HG03066 (cell line): Measurements from ENCODE around the gene MAN2B2.
"Not testable (repeated sequence)": the region's sequence is repeated elsewhere in the genome, so short reads cannot be mapped to it uniquely, and the experiment has no call there.

Experiments used
- ATAC-seq: cut with Tn5 transposase; IDR thresholded peaks from one replicate; pipeline ENCODE4 v1.9.1; 2021; ENCODE audit warnings: low read depth; ENCODE audit not compliant: unreplicated experiment

MAN2B2 gene

DNA sequence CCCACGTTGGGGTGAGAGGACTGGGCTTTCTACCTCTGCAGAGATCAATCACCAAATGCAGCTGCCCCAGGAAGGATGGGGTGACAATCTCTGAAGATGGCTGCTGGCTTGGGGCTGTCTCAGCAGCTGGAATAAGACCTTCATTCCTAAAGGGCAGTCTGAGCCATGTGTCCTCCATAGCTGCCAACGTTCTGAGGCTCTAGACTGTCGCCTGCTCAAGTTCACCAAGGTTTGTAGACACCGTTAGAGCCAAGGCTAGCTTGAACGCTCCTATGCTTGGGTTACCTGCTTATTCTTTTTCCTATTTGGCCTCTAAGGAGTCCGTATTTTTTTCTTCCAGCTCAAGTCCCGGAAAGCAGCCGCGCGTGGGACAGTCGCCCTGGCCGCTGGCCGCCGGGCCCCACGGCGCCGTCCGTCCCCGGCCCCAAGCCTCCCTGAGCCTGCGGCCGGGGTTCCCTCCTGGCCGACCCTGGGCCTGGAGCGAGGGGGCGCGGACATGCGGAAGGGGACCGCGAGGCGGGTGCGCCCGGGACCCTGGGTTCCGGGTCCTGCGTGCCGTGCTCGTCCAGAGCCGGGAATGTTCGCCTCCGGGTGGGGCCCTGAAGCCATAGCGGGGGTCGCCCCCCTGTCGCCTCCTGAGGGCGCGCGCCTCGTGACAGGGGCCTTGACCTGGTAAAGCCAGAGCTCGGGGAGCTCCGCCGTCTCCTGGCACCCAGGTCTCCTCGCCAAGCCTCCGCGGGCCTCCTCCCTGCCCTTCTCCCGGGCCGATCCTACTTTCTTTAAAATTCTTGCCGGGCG lies 88.8 kb downstream of the MAN2B2 start:
- no peak for ATAC-seq

DNA sequence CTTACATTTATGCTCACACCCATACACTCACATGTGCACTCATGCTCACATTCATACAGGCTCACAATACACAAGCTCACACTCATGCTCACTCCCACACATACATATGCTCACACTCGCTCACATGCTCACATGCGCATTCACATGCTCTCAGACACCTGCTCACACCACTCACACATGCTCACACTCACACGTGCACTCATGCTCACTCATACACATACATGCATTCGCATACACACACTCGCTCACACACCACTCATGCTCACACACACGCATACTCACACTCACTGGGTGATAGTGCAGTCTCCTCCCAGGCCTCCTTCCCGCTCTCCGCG lies 90.3 kb downstream of the MAN2B2 start:
- ATAC-seq, result no peak

DNA sequence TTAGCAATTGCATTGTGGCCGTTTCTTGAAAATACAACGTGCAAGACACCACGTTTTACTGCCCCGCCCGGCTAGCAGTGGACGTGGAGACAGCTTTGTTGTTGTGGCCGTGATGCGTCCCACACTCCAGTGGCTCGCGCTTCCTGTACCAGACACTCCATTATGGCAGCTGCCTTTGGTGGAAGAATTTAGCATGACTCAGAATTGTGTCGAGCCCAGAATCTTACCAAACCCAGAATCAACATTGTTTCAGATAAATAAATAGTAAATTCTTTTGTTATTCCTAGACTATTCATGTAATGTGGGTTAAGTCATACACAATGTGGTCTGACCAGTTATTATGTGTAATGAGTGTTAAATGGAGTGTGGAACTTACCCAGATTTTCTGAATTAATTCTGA lies 93.4 kb downstream of the MAN2B2 start:
- ATAC-seq, result no peak

DNA sequence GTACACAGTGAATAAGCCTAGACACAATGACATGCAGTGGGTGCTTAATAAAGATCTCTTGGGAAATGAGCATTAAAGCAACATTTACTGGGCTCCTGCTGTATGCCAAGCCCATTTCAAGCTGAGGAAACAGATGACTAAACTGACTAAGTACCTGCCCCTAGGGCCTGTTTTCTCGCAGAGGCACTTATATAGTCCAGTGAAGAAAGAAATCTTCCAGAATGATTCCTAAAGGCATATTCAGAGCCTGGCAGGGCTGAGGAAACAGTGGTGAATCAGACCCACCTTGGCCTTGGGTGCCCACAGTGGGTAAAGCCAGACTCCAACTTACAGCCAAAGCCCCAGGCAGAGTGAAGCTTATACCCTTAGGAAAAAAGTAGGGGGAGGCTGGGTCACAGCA lies 96.7 kb downstream of the MAN2B2 start:
- no peak for ATAC-seq

DNA sequence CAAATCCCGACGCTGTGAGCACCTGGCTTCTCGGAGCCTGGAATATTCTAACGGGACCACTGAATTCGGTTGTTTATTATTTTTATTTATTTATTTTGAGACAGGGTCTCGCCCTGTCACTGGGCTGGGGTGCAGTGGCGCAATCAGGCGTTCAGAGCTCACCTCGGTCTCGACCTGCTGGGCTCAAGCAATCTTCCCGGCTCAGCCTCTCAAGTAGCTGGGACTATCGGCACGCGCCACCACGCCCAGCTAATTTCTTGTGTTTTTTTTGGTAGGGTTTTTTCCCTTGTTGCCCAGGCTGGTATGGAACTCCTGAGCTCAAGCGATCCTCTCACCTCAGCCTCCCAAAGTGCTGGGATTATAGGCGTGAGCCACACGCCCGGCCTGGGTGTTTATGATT lies 97.1 kb downstream of the MAN2B2 start:
- no peak for ATAC-seq

DNA sequence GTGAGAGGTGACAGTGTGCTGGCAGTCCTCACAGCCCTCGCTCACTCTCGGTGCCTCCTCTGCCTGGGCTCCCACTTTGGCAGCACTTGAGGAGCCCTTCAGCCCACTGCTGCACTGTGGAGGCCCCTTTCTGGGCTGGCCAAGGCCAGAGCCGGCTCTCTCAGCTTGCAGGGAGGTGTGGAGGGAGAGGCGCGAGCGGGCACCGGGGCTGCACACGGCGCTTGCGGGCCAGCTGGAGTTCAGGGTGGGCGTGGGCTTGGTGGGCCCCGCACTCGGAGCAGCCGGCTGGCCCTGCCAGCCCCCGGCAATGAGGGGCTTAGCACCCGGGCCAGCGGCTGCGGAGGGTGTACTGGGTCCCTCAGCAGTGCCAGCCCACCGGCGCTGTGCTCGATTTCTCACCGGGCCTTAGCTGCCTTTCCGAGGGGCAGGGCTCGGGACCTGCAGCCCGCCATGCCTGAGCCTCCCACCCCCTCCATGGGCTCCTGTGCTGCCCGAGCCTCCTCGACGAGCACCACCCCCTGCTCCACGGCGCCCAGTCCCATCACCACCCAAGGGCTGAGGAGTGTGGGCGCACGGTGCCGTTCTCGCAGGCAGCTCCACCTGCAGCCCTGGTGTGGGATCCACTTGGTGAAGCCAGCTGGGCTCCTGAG lies 97.7 kb downstream of the MAN2B2 start:
- not testable (repeated sequence) for ATAC-seq
